Psoas muscle (tissue), 8 donors: ENCODE data around the gene TMEM72. TPM values are rescaled to one million over a fixed set of nuclear protein-coding genes. Genes with fewer than 3 reads are reported as not detected.
A peak's percentile ranks its signal among the peaks of the same experiment; 100 is the strongest.

Experiments used
- ATAC-seq, 4 donors: fragments of 200-7000 bp; cut with Tn5 transposase; one replicate each; pipeline ENCODE4 v1.9.1; 2020; ENCODE audit warnings: moderate library complexity in 3 of 4, mild to moderate bottlenecking in 2 of 4
- DNase-seq, 2 donors: peaks; one replicate each; pipeline ENCODE4 v3.0.0-alpha.2; 2020
- H3K27ac ChIP-seq: fragments of 200-600 bp; one replicate; pipeline ENCODE4 v1.8.0; 2022
- H3K27me3 ChIP-seq, 3 donors: fragments of 200-600 bp in 1 of 3; one replicate each; pipeline versions ENCODE4 v1.6.1 to v1.8.0; 2013 to 2022; ENCODE audit warnings: low read length in 2 of 3, mild to moderate bottlenecking in 2 of 3, moderate library complexity in 1 of 3; ENCODE audit not compliant: insufficient read depth in 3 of 3
- H3K36me3 ChIP-seq, 2 donors: fragments of 200-600 bp in 1 of 2; one replicate each; pipeline versions ENCODE4 v1.6.1 to v1.8.0; 2013 to 2022; ENCODE audit warnings: low read depth in 1 of 2, mild to moderate bottlenecking in 1 of 2, moderate library complexity in 1 of 2; ENCODE audit not compliant: insufficient read depth in 1 of 2
- H3K4me1 ChIP-seq: fragments of 200-600 bp; one replicate; pipeline ENCODE4 v1.8.0; 2022
- H3K4me3 ChIP-seq: fragments of 200-600 bp; one replicate; pipeline ENCODE4 v1.8.0; 2022; ENCODE audit warnings: mild to moderate bottlenecking
- H3K9me3 ChIP-seq: fragments of 200-600 bp; one replicate; pipeline ENCODE4 v1.8.0; 2022
- WGBS, 3 donors: extraction: QIAGEN DNeasy Blood & Tissue Kit; methylation state at CpG; one replicate each; pipeline versions ENCODE4 v1.1.6 to v1.1.7; 2013; 5-methylcytosine and 5-hydroxymethylcytosine counted together
- intact Hi-C, 2 donors: fragments of 100-400 bp; cut with DNase I; formaldehyde crosslinking; loops; one replicate each; pipeline versions ENCODE4 v1.11.0 to v1.14.2; 2022
- polyA plus RNA-seq, 3 donors: library from polyadenylated mRNA; stranded (reverse); fragments of 200-250 nt; gene quantifications; one replicate each; pipeline ENCODE4 v1.2.3, GENCODE V29; 2013
- total RNA-seq, 4 donors: library from RNA; stranded (reverse); fragmentation: NEBNext Ultra II Directional in 2 of 4; extraction: Animal tissue kit (Norgen Biotek cat#: 25700) in 2 of 4; gene quantifications; one replicate each; pipeline versions ENCODE4 v1.2.1 to v1.2.4, GENCODE V29; 2021 to 2023
- TF ChIP-seq, protein P1 (sequence below): fragments of 200-600 bp; IDR thresholded peaks from one replicate; pipeline ENCODE4 v1.8.0; 2022; ENCODE audit warnings: antibody characterized with exemption
- donor health status: healthy with polysubstance abuse.
- donor health status: DM: no; HTN: no; CAD: no; lungs with moderate emphysema.
- donor health status: Bipolar disorder and iron deficiency.
- donor health status: healthy.
- donor health status: DM: yes; HTN: yes; CAD: no.
- donor health status: DM: no; HTN: no; CAD: no.
- donor health status: DM: no; HTN: no; CAD: no.
- donor health status: DM: yes; HTN: yes; CAD: no.

TMEM72 gene
- total and polyA plus RNA-seq, 7 donors, result not detected

DNA sequence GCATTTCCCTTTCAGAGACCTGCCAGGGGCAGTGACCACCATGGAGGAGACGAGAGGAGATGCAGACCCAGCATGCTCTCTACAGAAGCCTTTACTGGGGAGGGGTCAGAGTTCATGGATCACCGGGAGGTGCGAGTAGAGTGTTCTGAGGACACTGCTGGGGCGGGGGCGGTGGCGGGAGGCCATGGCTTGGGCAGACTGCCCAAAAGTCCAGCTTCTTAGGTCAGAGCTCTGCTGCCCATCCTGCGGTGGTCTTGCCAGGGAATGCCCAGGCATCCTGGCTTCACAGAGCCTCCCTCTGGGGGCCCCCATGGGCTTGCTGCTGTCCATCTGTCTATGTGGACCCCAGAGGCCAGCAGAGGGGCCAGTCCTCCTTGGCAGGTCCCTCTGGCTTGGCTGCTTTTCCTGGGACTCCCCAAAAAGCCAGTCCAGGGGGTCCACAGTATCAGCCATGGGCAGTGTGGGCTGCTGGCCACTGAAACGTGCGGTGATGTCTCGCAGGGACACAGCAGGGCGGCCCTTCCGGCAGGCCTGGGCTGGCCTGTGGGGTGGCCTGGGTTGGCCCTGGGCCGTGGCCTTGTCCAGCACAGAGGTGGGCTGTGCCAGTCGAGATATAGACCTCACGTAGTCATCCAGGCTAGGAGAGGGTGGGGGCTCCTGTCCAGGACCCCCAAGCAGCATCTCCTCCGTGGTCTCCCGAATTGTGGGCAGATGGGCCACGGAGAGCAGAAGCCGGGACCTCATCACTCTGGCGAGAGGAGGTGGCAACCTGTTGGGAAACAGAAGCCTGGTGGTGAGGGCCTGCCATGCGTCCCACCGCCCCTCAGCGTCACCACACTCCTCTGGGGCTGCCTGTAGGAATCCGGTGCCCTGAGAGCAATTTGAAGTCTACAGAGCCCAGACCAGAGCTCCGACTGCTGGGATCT lies 66.4 kb downstream of the TMEM72 start:
- 26 to 36% (median 34%) methylated on average over 25 of the region's 25 CpGs for WGBS, 3 donors
- TF ChIP-seq, protein P1, sequence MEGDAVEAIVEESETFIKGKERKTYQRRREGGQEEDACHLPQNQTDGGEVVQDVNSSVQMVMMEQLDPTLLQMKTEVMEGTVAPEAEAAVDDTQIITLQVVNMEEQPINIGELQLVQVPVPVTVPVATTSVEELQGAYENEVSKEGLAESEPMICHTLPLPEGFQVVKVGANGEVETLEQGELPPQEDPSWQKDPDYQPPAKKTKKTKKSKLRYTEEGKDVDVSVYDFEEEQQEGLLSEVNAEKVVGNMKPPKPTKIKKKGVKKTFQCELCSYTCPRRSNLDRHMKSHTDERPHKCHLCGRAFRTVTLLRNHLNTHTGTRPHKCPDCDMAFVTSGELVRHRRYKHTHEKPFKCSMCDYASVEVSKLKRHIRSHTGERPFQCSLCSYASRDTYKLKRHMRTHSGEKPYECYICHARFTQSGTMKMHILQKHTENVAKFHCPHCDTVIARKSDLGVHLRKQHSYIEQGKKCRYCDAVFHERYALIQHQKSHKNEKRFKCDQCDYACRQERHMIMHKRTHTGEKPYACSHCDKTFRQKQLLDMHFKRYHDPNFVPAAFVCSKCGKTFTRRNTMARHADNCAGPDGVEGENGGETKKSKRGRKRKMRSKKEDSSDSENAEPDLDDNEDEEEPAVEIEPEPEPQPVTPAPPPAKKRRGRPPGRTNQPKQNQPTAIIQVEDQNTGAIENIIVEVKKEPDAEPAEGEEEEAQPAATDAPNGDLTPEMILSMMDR, result no peak
- Histone ChIP-seq H3K36me3 (no peaks in the 10 kb centered on the region), H3K27me3 (no peaks in the 10 kb centered on the region), H3K27ac (peak overlapping the region; percentile 96), H3K4me3 (peak overlapping the region; percentile 90), H3K9me3 (no peaks in the 10 kb centered on the region), H3K4me1 (peaks cover 74% of the 10 kb centered on the region)
- intact Hi-C loops, result no loop called here
- ATAC-seq (peak in 2 of 4 donors; percentile 7 to 36), DNase-seq (peak in 1 of 2 donors; percentile 76)

DNA sequence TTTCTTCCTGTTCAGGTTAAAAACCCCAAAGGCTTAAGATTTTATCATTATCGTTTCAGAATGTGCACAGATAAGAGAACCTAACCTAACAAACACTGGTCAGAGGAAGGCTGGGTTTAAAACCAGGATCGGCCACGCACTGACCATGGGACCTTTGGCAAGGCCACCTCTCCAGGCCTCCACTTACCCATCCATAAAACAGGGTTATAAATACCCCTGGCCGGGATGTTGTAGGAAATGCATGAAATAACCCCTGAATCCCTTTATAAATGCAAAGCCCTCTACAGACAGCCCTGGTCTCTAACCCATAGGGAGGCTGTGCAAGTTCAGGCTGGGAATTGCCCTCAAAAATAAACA lies 67.1 kb downstream of the TMEM72 start:
- no peak for DNase-seq
- 8 to 13% (median 12%) methylated on average over 4 of the region's 4 CpGs for WGBS, 3 donors
- Histone ChIP-seq H3K4me3 (peak overlapping the region; percentile 90), H3K36me3 (no peaks in the 10 kb centered on the region), H3K4me1 (peaks cover 79% of the 10 kb centered on the region), H3K27me3 (no peaks in the 10 kb centered on the region), H3K27ac (peak overlapping the region; percentile 96), H3K9me3 (no peaks in the 10 kb centered on the region)
- peak in 1 of 4 donors; percentile 1 for ATAC-seq
- intact Hi-C loops, result no loop called here
- TF ChIP-seq, protein P1, result no peak

- Histone ChIP-seq H3K27ac (peak within 1 kb of the TSS; percentile 96), H3K27me3 (no peaks in the 10 kb centered on the region), H3K4me1 (peaks cover 79% of the 10 kb centered on the region), H3K36me3 (peaks cover 0 to 2% of the 10 kb centered on the region in 2 donors), H3K4me3 (peak within 1 kb of the TSS; percentile 90), H3K9me3 (no peaks in the 10 kb centered on the region)
- DNase-seq, result peak; percentile 91 to 96
- intact Hi-C loops, result no loop called here
- WGBS, 3 donors, result 13 to 20% (median 20%) methylated on average over 12 of the region's 12 CpGs
- TF ChIP-seq, protein P1, result peak; percentile 38
- ATAC-seq, result peak; percentile 69 to 82 (median 70)
Measured at GRCh38 chr10:44978570-44979280, 67.6 kb downstream of the TMEM72 start, which contains the start of gene DEPP1. Gene DEPP1, minus strand, starts transcription at chr10:44978809. Its CDS starts 779 bp downstream, at chr10:44978030.

- peak overlapping the region; percentile 96 for H3K27ac ChIP-seq
- H3K27me3 ChIP-seq, result no peaks in the 10 kb centered on the region
- peaks cover 0 to 8% of the 10 kb centered on the region in 2 donors for H3K36me3 ChIP-seq
- H3K9me3 ChIP-seq, result no peaks in the 10 kb centered on the region
- intact Hi-C loops, result loop anchor here in 1 of 2 donors (2.0 kb wide), 1 partner anchor 19 kb away; no protein-coding TSS in a partner anchor
- DNase-seq (peak in 1 of 2 donors; percentile 66), ATAC-seq (peak in 2 of 4 donors; percentile 8 to 13)
- WGBS, 3 donors, result 54 to 75% (median 65%) methylated on average over 13 of the region's 13 CpGs
- TF ChIP-seq, protein P1, result no peak
- peaks cover 75% of the 10 kb centered on the region for H3K4me1 ChIP-seq
- H3K4me3 ChIP-seq, result peak overlapping the region; percentile 90
Measured at GRCh38 chr10:44979281-44980191, 68.4 kb downstream of the TMEM72 start.
